ENCODE results near the gene DEK. TPM values are rescaled to one million over a fixed set of nuclear protein-coding genes. Genes with fewer than 3 reads are reported as not detected.

The DEK gene
- total and polyA plus RNA-seq, 2 experiments from 2014 or later, result 101 to 116 TPM

DNA sequence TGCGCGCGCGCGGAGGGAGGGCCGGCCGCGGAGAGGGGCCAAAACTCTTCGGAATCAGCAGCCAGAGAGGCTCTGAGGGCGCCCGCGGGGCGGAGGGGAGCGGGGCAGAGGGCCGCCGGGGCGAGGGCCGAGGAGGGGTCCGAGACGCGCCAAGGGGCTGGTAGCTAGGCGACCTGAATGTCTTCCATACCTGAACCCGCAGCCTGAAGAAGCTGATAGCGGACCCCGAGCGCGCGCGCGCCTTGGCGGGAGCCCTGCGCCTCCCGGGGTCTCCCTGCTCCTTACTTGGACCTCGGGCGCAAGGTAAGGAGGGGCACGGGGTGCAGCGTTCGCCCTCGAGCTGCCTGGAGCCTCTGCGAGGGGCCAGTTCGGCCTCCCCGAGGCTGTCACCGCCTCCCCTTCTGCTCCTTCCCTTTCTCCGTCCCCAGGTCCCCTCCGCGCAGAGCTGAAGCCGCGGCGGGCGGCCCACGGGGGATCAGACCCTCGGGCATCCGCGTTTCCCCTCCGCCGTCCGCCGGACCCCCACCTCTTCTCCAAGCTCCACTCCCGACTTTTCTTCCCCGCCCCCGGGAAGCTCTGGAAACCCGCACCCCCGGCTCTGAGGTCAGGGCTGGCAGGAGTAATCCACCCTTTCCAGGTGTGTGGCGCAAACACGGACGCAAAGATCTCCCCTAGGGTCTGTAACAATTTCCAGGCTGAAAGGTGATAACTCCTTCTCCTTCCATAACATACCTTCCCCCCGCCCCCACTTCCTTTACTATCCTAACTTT lies 13.1 kb upstream of the DEK start:
- in situ Hi-C loops (cut with MboI), result no loop called here
- no peaks in the 10 kb centered on the region for H3K9me3 ChIP-seq (ENCODE audit: low read depth)
- H3F3A ChIP-seq (ENCODE audit: insufficient read depth), result no peaks in the 10 kb centered on the region
- 0 out of 2 replicates have a peak, but pooled peaks have one; percentile 27 for TF ChIP-seq EZH2phosphoT487 (IDR thresholded peaks at IDR 0.05; ENCODE audit: insufficient read depth, low read depth)
- no peak for TF ChIP-seq EZH2 (IDR thresholded peaks at IDR 0.05; ENCODE audit: insufficient read depth, poor library complexity, severe bottlenecking)
- 12 to 13% methylated on average over 43 to 46 of the region's 67 CpGs for WGBS, 2 experiments (ENCODE audit: low coverage in 1 of 2, low lambda C conversion rate in 2 of 2, missing lambda C conversion rate in 2 of 2)
- H3K9ac ChIP-seq, result peak overlapping the region; percentile 11; the same call in 1 of the 2 replicates
- H3K27me3 ChIP-seq (replicated peaks; ENCODE audit: insufficient read depth), result 0 out of 2 replicates have a peak, but pooled peaks cover 4% of the 10 kb centered on the region
- no peaks in the 10 kb centered on the region for H3K4me1 ChIP-seq (ENCODE audit: insufficient read depth)
- H3K27ac ChIP-seq, result no peak overlapping the region
- DNase-seq, result peak; percentile 7
- peak overlapping the region; percentile 78 for H2AFZ ChIP-seq
- H3K4me3 ChIP-seq, result peak overlapping the region; percentile 69
- no peaks in the 10 kb centered on the region for H3K36me3 ChIP-seq (ENCODE audit: low read depth)
- H3K9me2 ChIP-seq (ENCODE audit: insufficient read depth), result no peaks in the 10 kb centered on the region
- no peaks in the 10 kb centered on the region for H3K79me2 ChIP-seq (ENCODE audit: insufficient read depth)
- peak overlapping the region; percentile 58 for H3K4me2 ChIP-seq (ENCODE audit: unreplicated experiment)
- H4K20me1 ChIP-seq (ENCODE audit: insufficient read depth), result no peaks in the 10 kb centered on the region

DNA sequence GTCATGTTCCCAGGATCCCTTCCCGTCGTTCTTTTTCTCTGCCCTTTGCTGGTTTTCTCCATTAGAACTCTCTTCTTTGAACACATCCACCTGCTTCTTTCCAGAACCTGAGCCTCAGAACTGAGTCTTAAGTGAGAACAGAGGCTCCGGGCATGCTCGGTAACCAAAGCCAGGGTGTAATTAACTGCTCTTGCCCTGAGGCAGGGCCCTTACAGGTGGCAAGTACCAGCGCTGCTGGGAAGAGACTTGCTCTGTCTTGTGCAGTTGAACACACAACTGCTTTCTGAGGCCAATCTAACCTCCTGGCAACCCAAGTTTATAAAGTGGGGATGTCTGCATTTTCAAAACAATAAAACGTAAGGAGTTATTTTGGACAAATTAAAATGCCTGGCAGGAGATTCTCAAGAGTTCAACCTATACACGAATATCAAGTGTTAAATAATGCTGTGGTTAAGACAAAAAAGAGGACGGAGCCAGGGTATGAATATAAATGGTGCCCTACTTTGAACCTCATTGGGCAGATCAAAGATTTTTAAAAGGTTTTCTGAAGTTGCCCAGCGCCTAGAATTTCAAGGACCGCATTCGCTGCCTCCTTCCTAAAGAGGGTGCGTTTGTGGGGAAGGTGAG lies 12.4 kb upstream of the DEK start:
- peak; percentile 42 for DNase-seq
- WGBS, 2 experiments (ENCODE audit: low coverage in 1 of 2, low lambda C conversion rate in 2 of 2, missing lambda C conversion rate in 2 of 2), result 39% methylated on average over 12 of the region's 12 CpGs
- Histone ChIP-seq H2AFZ (peak overlapping the region; percentile 78), H3K36me3 (ENCODE audit: low read depth) (no peaks in the 10 kb centered on the region), H3K27me3 (replicated peaks; ENCODE audit: insufficient read depth) (0 out of 2 replicates have a peak, but pooled peaks cover 4% of the 10 kb centered on the region), H3K9ac (peak overlapping the region; percentile 11; the same call in 1 of the 2 replicates), H3K4me2 (ENCODE audit: unreplicated experiment) (peak overlapping the region; percentile 58), H3K79me2 (ENCODE audit: insufficient read depth) (no peaks in the 10 kb centered on the region), H4K20me1 (ENCODE audit: insufficient read depth) (no peaks in the 10 kb centered on the region), H3K9me2 (ENCODE audit: insufficient read depth) (no peaks in the 10 kb centered on the region), H3K4me1 (ENCODE audit: insufficient read depth) (no peaks in the 10 kb centered on the region), H3K4me3 (peak overlapping the region; percentile 69), H3K27ac (no peak overlapping the region), H3F3A (ENCODE audit: insufficient read depth) (no peaks in the 10 kb centered on the region), H3K9me3 (ENCODE audit: low read depth) (no peaks in the 10 kb centered on the region)
- no peak for TF ChIP-seq EZH2phosphoT487 (IDR thresholded peaks at IDR 0.05; ENCODE audit: insufficient read depth, low read depth)
- TF ChIP-seq EZH2 (IDR thresholded peaks at IDR 0.05; ENCODE audit: insufficient read depth, poor library complexity, severe bottlenecking), result no peak
- in situ Hi-C loops (cut with MboI), result no loop called here

GRCh38 chr6:18270216-18270615 lies 5.9 kb upstream of the DEK start:
- H3F3A ChIP-seq (ENCODE audit: insufficient read depth), result no peaks in the 10 kb centered on the region
- no peaks in the 10 kb centered on the region for H3K79me2 ChIP-seq (ENCODE audit: insufficient read depth)
- peaks cover 10% of the 10 kb centered on the region for H3K4me1 ChIP-seq (ENCODE audit: insufficient read depth)
- no peak for DNase-seq
- TF ChIP-seq EZH2phosphoT487 (IDR thresholded peaks at IDR 0.05; ENCODE audit: insufficient read depth, low read depth) (no peak), EZH2 (IDR thresholded peaks at IDR 0.05; ENCODE audit: insufficient read depth, poor library complexity, severe bottlenecking) (no peak)
- no peak overlapping the region for H3K27ac ChIP-seq
- H3K27me3 ChIP-seq (replicated peaks; ENCODE audit: insufficient read depth), result no peaks in the 10 kb centered on the region
- H3K9ac ChIP-seq, result no peak overlapping the region
- H3K4me3 ChIP-seq, result no peak overlapping the region
- H3K9me2 ChIP-seq (ENCODE audit: insufficient read depth), result no peaks in the 10 kb centered on the region
- no peaks in the 10 kb centered on the region for H3K9me3 ChIP-seq (ENCODE audit: low read depth)
- H4K20me1 ChIP-seq (ENCODE audit: insufficient read depth), result no peaks in the 10 kb centered on the region
- H3K4me2 ChIP-seq (ENCODE audit: unreplicated experiment), result no peak overlapping the region
- H3K36me3 ChIP-seq (ENCODE audit: low read depth), result no peaks in the 10 kb centered on the region
- in situ Hi-C loops (cut with MboI), result no loop called here
- WGBS, 2 experiments (ENCODE audit: low coverage in 1 of 2, low lambda C conversion rate in 2 of 2, missing lambda C conversion rate in 2 of 2), result 93% methylated on average over 4 of the region's 4 CpGs
- H2AFZ ChIP-seq, result no peak overlapping the region

DNA sequence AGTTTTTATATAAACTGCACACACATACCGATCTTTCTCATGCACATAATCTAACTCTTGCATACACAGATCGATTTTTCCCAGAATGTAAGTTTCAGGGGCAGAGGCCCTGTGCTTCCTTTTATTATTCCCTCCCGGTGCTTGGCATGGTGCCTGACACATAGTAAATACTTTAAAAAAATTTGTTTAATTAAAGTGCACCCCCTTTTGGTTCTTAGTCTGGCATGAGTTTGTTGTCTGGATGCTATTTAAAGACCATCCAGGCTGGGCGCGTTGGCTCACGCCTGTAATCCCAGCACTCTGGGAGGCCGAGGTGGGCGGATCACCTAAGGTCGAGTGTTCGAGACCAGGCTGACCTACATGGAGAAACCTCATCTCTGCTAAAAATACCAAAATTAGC lies 5.4 kb upstream of the DEK start:
- Histone ChIP-seq H4K20me1 (ENCODE audit: insufficient read depth) (no peaks in the 10 kb centered on the region), H3K27me3 (replicated peaks; ENCODE audit: insufficient read depth) (no peaks in the 10 kb centered on the region), H3K36me3 (ENCODE audit: low read depth) (no peaks in the 10 kb centered on the region), H3K9me3 (ENCODE audit: low read depth) (no peaks in the 10 kb centered on the region), H3K9ac (no peak overlapping the region), H2AFZ (no peak overlapping the region), H3K9me2 (ENCODE audit: insufficient read depth) (no peaks in the 10 kb centered on the region), H3F3A (ENCODE audit: insufficient read depth) (no peaks in the 10 kb centered on the region), H3K4me2 (ENCODE audit: unreplicated experiment) (no peak overlapping the region), H3K4me1 (ENCODE audit: insufficient read depth) (peaks cover 10% of the 10 kb centered on the region), H3K4me3 (no peak overlapping the region), H3K79me2 (ENCODE audit: insufficient read depth) (no peaks in the 10 kb centered on the region), H3K27ac (no peak overlapping the region)
- in situ Hi-C loops (cut with MboI), result no loop called here
- DNase-seq, result no peak
- 61 to 62% methylated on average over 10 of the region's 10 CpGs for WGBS, 2 experiments (ENCODE audit: low coverage in 1 of 2, low lambda C conversion rate in 2 of 2, missing lambda C conversion rate in 2 of 2)
- TF ChIP-seq EZH2 (IDR thresholded peaks at IDR 0.05; ENCODE audit: insufficient read depth, poor library complexity, severe bottlenecking), result no peak
- no peak for TF ChIP-seq EZH2phosphoT487 (IDR thresholded peaks at IDR 0.05; ENCODE audit: insufficient read depth, low read depth)
